HFFc6 (cell line): Measurements from ENCODE around the gene HOPX. TPM values are rescaled to one million over a fixed set of nuclear protein-coding genes. Genes with fewer than 3 reads are reported as not detected.
"Not testable (repeated sequence)": the region's sequence is repeated elsewhere in the genome, so short reads cannot be mapped to it uniquely, and the experiment has no call there.

Experiments
- DNase-seq: peaks from one replicate; pipeline ENCODE4 v3.0.0-alpha.2; 2018
- H3K27ac Mint-ChIP-seq: 2 replicates; pipeline ENCODE4 v1.8.0; 2020; ENCODE audit warnings: mild to moderate bottlenecking, mixed read lengths
- H3K27me3 Mint-ChIP-seq: 2 replicates; pipeline ENCODE4 v1.8.0; 2021; ENCODE audit warnings: mild to moderate bottlenecking, moderate library complexity, mixed read lengths; ENCODE audit not compliant: insufficient read depth
- H3K36me3 Mint-ChIP-seq: 2 replicates; pipeline ENCODE4 v1.8.0; 2021; ENCODE audit warnings: low read depth, mixed read lengths
- H3K4me1 Mint-ChIP-seq: 2 replicates; pipeline ENCODE4 v1.8.0; 2020; ENCODE audit warnings: low read depth, mixed read lengths
- H3K4me3 Mint-ChIP-seq: 2 replicates; pipeline ENCODE4 v1.8.0; 2020; ENCODE audit warnings: mild to moderate bottlenecking, moderate library complexity, mixed read lengths
- H3K9me3 Mint-ChIP-seq: 2 replicates; pipeline ENCODE4 v1.8.0; 2020; ENCODE audit warnings: mild to moderate bottlenecking, mixed read lengths
- CTCF ChIP-seq: fragments of 200-600 bp; sonication (generic); IDR thresholded peaks from 2 replicates; pipeline ENCODE4 v1.5.0; 2021; ENCODE audit warnings: antibody characterized with exemption, mild to moderate bottlenecking
- total RNA-seq, 6 experiments: library from RNA; stranded (reverse); fragmentation: NEBNext Ultra II Directional; extraction: Animal tissue kit (Norgen Biotek cat#: 25700); gene quantifications; 2 replicates in 1 of 6; 3 replicates in 5 of 6; pipeline ENCODE4 v1.2.3, GENCODE V29; 2021

The HOPX gene
- total RNA-seq, 6 experiments from 2014 or later = not detected

- DNase-seq = no peak
- TF ChIP-seq CTCF = no peak
- Mint-ChIP-seq H3K27me3 (peaks cover 23% of the 10 kb centered on the region), H3K4me3 (no peak overlapping the region), H3K4me1 (no peaks in the 10 kb centered on the region), H3K9me3 (no peaks in the 10 kb centered on the region), H3K36me3 (no peaks in the 10 kb centered on the region), H3K27ac (no peak overlapping the region)
Observed at GRCh38 chr4:56680266-56680665, 830 bp downstream of the HOPX start.

GRCh38 chr4:56677711-56678110, 3.4 kb downstream of the HOPX start:
- H3K4me1 Mint-ChIP-seq = no peaks in the 10 kb centered on the region
- no peak overlapping the region for H3K4me3 Mint-ChIP-seq
- H3K27me3 Mint-ChIP-seq = peaks cover 16% of the 10 kb centered on the region
- no peak overlapping the region for H3K27ac Mint-ChIP-seq
- H3K9me3 Mint-ChIP-seq = no peaks in the 10 kb centered on the region
- no peak for DNase-seq
- TF ChIP-seq CTCF = no peak
- no peaks in the 10 kb centered on the region for H3K36me3 Mint-ChIP-seq

- Mint-ChIP-seq H3K36me3 (no peaks in the 10 kb centered on the region), H3K27ac (no peak overlapping the region), H3K4me3 (no peak overlapping the region), H3K9me3 (no peaks in the 10 kb centered on the region), H3K27me3 (peaks cover 4% of the 10 kb centered on the region), H3K4me1 (no peaks in the 10 kb centered on the region)
- no peak for DNase-seq
- TF ChIP-seq CTCF = no peak
Observed at GRCh38 chr4:56674984-56675383, 6.1 kb downstream of the HOPX start.

- TF ChIP-seq CTCF = no peak
- H3K36me3 Mint-ChIP-seq = peaks cover 8% of the 10 kb centered on the region; the same call in 1 of the 2 replicates
- no peak overlapping the region for H3K4me3 Mint-ChIP-seq
- no peaks in the 10 kb centered on the region for H3K4me1 Mint-ChIP-seq
- no peak overlapping the region for H3K27ac Mint-ChIP-seq
- no peak for DNase-seq
- H3K27me3 Mint-ChIP-seq = peaks cover 7% of the 10 kb centered on the region
- H3K9me3 Mint-ChIP-seq = peaks cover 11% of the 10 kb centered on the region
Observed at GRCh38 chr4:56671860-56672259, 9.2 kb downstream of the HOPX start.

- H3K27ac Mint-ChIP-seq = no peak overlapping the region
- peaks cover 8% of the 10 kb centered on the region; the same call in 1 of the 2 replicates for H3K36me3 Mint-ChIP-seq
- peaks cover 7% of the 10 kb centered on the region for H3K27me3 Mint-ChIP-seq
- TF ChIP-seq CTCF = no peak
- H3K4me1 Mint-ChIP-seq = no peaks in the 10 kb centered on the region
- peaks cover 11% of the 10 kb centered on the region for H3K9me3 Mint-ChIP-seq
- DNase-seq = no peak
- no peak overlapping the region for H3K4me3 Mint-ChIP-seq
Observed at GRCh38 chr4:56671373-56671772, 9.7 kb downstream of the HOPX start.

- H3K36me3 Mint-ChIP-seq = peaks cover 8% of the 10 kb centered on the region; the same call in 1 of the 2 replicates
- H3K4me1 Mint-ChIP-seq = no peaks in the 10 kb centered on the region
- peak; percentile 61 for TF ChIP-seq CTCF
- H3K4me3 Mint-ChIP-seq = no peak overlapping the region
- H3K9me3 Mint-ChIP-seq = peaks cover 11% of the 10 kb centered on the region
- peaks cover 21% of the 10 kb centered on the region for H3K27me3 Mint-ChIP-seq
- no peak for DNase-seq
- H3K27ac Mint-ChIP-seq = no peak overlapping the region
Observed at GRCh38 chr4:56668267-56668666, 12.8 kb downstream of the HOPX start.

- DNase-seq, H3K27ac Mint-ChIP-seq, H3K4me1 Mint-ChIP-seq, H3K4me3 Mint-ChIP-seq, H3K36me3 Mint-ChIP-seq: not testable (repeated sequence)
- Mint-ChIP-seq H3K27me3 (peaks cover 25% of the 10 kb centered on the region), H3K9me3 (peaks cover 11% of the 10 kb centered on the region)
Observed at GRCh38 chr4:56667396-56667795, 13.7 kb downstream of the HOPX start.
